HEK293 (cell line): ENCODE measurements around the gene NAA20.

ENCODE experiments used
- CTCF ChIA-PET: fragments of 350-600 bp; formaldehyde crosslinking; extraction: SDS; loops from one replicate; lab custom pipeline; 2021; ENCODE audit warnings: antibody characterized with exemption; lab: Yijun Ruan, JAX
- POLR2A ChIA-PET: fragments of 300-600 bp; formaldehyde crosslinking; extraction: SDS; loops from one replicate; lab custom pipeline; 2020; ENCODE audit warnings: antibody characterized with exemption, inconsistent platforms; lab: Yijun Ruan, JAX
- H3K27ac ChIP-seq: fragments of 200-500 bp; sonication (Bioruptor generic); 2 replicates; pipeline ENCODE4 v1.5.1; 2014; ENCODE audit warnings: low read depth, low read length, control low read depth, inconsistent platforms; ENCODE audit errors: extremely low read depth
- H3K36me3 ChIP-seq, 2 experiments: fragments of 200-500 bp in 1 of 2; sonication (Bioruptor generic) in 1 of 2; 1 replicate in 1 of 2; 2 replicates in 1 of 2; pipeline ENCODE4 v1.5.1; 2014 to 2017; ENCODE audit warnings: inconsistent platforms in 2 of 2, low read length in 2 of 2; ENCODE audit not compliant: control insufficient read depth in 2 of 2, insufficient read depth in 1 of 2
- H3K4me1 ChIP-seq: fragments of 200-500 bp; sonication (Bioruptor generic); 2 replicates; pipeline ENCODE4 v1.5.1; 2014; ENCODE audit warnings: mild to moderate bottlenecking, low read length, inconsistent platforms; ENCODE audit not compliant: control insufficient read depth, insufficient read depth
- H3K4me3 ChIP-seq: 2 replicates; pipeline ENCODE4 v1.5.1; 2011; ENCODE audit warnings: low read depth, mild to moderate bottlenecking, control low read depth, low read length, moderate library complexity
- H3K9me3 ChIP-seq: fragments of 200-500 bp; sonication (Bioruptor generic); 2 replicates; pipeline ENCODE4 v1.5.1; 2014; ENCODE audit warnings: low read depth, low read length, inconsistent platforms; ENCODE audit not compliant: control insufficient read depth, insufficient read depth
- ATF2 ChIP-seq: fragments of 450-650 bp; formaldehyde crosslinking; IDR thresholded peaks from 2 replicates; pipeline ENCODE4 v1.5.1; 2016; ENCODE audit warnings: missing biosample characterization, missing genetic modification characterization, low read depth
- EGR2 ChIP-seq: fragments of 450-650 bp; formaldehyde crosslinking; IDR thresholded peaks from 2 replicates; pipeline ENCODE4 v1.5.1; 2016; ENCODE audit warnings: low read depth, missing biosample characterization, missing genetic modification characterization
- GLI2 ChIP-seq: fragments of 450-650 bp; formaldehyde crosslinking; IDR thresholded peaks from 2 replicates; pipeline ENCODE4; 2017; ENCODE audit warnings: missing biosample characterization, missing genetic modification characterization, low read depth, borderline replicate concordance
- HIC1 ChIP-seq: fragments of 450-650 bp; formaldehyde crosslinking; IDR thresholded peaks from 2 replicates; pipeline ENCODE4 v1.5.1; 2016; ENCODE audit warnings: missing biosample characterization, missing genetic modification characterization
- MZF1 ChIP-seq: fragments of 450-650 bp; formaldehyde crosslinking; IDR thresholded peaks from 2 replicates; pipeline ENCODE4 v1.5.1; 2017; ENCODE audit warnings: missing biosample characterization, missing genetic modification characterization, borderline replicate concordance
- PRDM4 ChIP-seq: fragments of 450-650 bp; formaldehyde crosslinking; IDR thresholded peaks from 2 replicates; pipeline ENCODE4 v1.5.1; 2017; ENCODE audit warnings: missing biosample characterization, missing genetic modification characterization
- ZNF202 ChIP-seq: fragments of 450-650 bp; formaldehyde crosslinking; IDR thresholded peaks from 2 replicates; pipeline ENCODE4 v1.5.1; 2016; ENCODE audit warnings: missing biosample characterization, missing genetic modification characterization, borderline replicate concordance
- ZNF211 ChIP-seq: fragments of 450-650 bp; formaldehyde crosslinking; IDR thresholded peaks from 2 replicates; pipeline ENCODE4 v1.5.1; 2016; ENCODE audit warnings: low read depth, missing biosample characterization, missing genetic modification characterization
- ZNF26 ChIP-seq: fragments of 450-650 bp; formaldehyde crosslinking; IDR thresholded peaks from 2 replicates; pipeline ENCODE4 v1.5.1; 2016; ENCODE audit warnings: missing biosample characterization, missing genetic modification characterization
- ZNF280C ChIP-seq: fragments of 450-650 bp; formaldehyde crosslinking; IDR thresholded peaks from 2 replicates; pipeline ENCODE4 v1.5.1; 2016; ENCODE audit warnings: missing biosample characterization, missing genetic modification characterization
- ZNF473 ChIP-seq: fragments of 450-650 bp; formaldehyde crosslinking; IDR thresholded peaks from 2 replicates; pipeline ENCODE4 v1.5.1; 2017; ENCODE audit warnings: missing biosample characterization, missing genetic modification characterization
- ZNF596 ChIP-seq: fragments of 450-650 bp; IDR thresholded peaks from 2 replicates; pipeline ENCODE4 v1.5.0; 2018; ENCODE audit warnings: missing biosample characterization, mild to moderate bottlenecking, missing genetic modification characterization, moderate library complexity
- ZNF658 ChIP-seq: fragments of 450-650 bp; formaldehyde crosslinking; IDR thresholded peaks from 2 replicates; pipeline ENCODE4; 2016; ENCODE audit warnings: missing biosample characterization, missing genetic modification characterization
- ZNF692 ChIP-seq: fragments of 450-650 bp; formaldehyde crosslinking; IDR thresholded peaks from 2 replicates; pipeline ENCODE4 v1.5.1; 2016; ENCODE audit warnings: missing biosample characterization, missing genetic modification characterization
- TF ChIP-seq, protein P1 (sequence below): fragments of 450-650 bp; formaldehyde crosslinking; IDR thresholded peaks from 2 replicates; pipeline ENCODE4 v1.5.1; 2016; ENCODE audit warnings: missing biosample characterization, missing genetic modification characterization
- TF ChIP-seq, protein P2 (sequence below): fragments of 450-650 bp; formaldehyde crosslinking; IDR thresholded peaks from 2 replicates; pipeline ENCODE4 v1.5.1; 2016; ENCODE audit warnings: missing biosample characterization, missing genetic modification characterization, borderline replicate concordance
- TF ChIP-seq, protein P3 (sequence below): fragments of 450-650 bp; formaldehyde crosslinking; IDR thresholded peaks from 2 replicates; pipeline ENCODE4 v1.5.1; 2016; ENCODE audit warnings: missing biosample characterization, missing genetic modification characterization

The NAA20 gene

GRCh38 chr20:20017001-20017843 lies at the start of gene NAA20:
NAA20 (plus strand) TSS chr20:20017362; CDS start chr20:20017397, 35 bp downstream.
- Histone ChIP-seq H3K27ac (peak within 1 kb of the TSS; percentile 61), H3K9me3 (no peaks in the 10 kb centered on the region), H3K4me3 (peak within 1 kb of the TSS; percentile 91), H3K36me3 (peaks cover 6 to 24% of the 10 kb centered on the region in 2 experiments; a peak in 2 of 3 replicates), H3K4me1 (peaks cover 4% of the 10 kb centered on the region; the same call in 1 of the 2 replicates)
- CTCF ChIA-PET = interaction anchor here (0.6 to 2.3 kb wide), 15 partner anchors 8 to 393 kb away, joined by 3 to 11 read pairs (median 3); no protein-coding TSS in a partner anchor
- POLR2A ChIA-PET = interaction anchor here (0.8 to 1.8 kb wide), 7 partner anchors 10 to 268 kb away, joined by 3 to 9 read pairs (median 3); partner anchors contain the start of genes CFAP61 and CRNKL1
- TF ChIP-seq PRDM4 (tag by site-specific recombination) (no peak), GLI2 (tag by site-specific recombination) (no peak), EGR2 (no peak), ZNF596 (tag by site-specific recombination) (0 out of 2 replicates have a peak, but pooled peaks have one; percentile 36), ZNF202 (tag by site-specific recombination) (no peak), ZNF473 (tag by site-specific recombination) (no peak), ZNF211 (tag by site-specific recombination) (no peak), ZNF280C (tag by site-specific recombination) (no peak), ZNF692 (tag by site-specific recombination) (no peak; the same call in none of the 2 replicates), ATF2 (tag by site-specific recombination) (no peak), ZNF658 (no peak), MZF1 (tag by site-specific recombination) (no peak), ZNF26 (tag by site-specific recombination) (no peak), HIC1 (no peak)
- TF ChIP-seq, protein P1, sequence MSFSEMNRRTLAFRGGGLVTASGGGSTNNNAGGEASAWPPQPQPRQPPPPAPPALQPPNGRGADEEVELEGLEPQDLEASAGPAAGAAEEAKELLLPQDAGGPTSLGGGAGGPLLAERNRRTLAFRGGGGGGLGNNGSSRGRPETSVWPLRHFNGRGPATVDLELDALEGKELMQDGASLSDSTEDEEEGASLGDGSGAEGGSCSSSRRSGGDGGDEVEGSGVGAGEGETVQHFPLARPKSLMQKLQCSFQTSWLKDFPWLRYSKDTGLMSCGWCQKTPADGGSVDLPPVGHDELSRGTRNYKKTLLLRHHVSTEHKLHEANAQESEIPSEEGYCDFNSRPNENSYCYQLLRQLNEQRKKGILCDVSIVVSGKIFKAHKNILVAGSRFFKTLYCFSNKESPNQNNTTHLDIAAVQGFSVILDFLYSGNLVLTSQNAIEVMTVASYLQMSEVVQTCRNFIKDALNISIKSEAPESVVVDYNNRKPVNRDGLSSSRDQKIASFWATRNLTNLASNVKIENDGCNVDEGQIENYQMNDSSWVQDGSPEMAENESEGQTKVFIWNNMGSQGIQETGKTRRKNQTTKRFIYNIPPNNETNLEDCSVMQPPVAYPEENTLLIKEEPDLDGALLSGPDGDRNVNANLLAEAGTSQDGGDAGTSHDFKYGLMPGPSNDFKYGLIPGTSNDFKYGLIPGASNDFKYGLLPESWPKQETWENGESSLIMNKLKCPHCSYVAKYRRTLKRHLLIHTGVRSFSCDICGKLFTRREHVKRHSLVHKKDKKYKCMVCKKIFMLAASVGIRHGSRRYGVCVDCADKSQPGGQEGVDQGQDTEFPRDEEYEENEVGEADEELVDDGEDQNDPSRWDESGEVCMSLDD (tag by site-specific recombination) = peak; percentile 46; the same call in 1 of the 2 replicates
- TF ChIP-seq, protein P2, sequence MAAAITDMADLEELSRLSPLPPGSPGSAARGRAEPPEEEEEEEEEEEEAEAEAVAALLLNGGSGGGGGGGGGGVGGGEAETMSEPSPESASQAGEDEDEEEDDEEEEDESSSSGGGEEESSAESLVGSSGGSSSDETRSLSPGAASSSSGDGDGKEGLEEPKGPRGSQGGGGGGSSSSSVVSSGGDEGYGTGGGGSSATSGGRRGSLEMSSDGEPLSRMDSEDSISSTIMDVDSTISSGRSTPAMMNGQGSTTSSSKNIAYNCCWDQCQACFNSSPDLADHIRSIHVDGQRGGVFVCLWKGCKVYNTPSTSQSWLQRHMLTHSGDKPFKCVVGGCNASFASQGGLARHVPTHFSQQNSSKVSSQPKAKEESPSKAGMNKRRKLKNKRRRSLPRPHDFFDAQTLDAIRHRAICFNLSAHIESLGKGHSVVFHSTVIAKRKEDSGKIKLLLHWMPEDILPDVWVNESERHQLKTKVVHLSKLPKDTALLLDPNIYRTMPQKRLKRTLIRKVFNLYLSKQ = no peak
- TF ChIP-seq, protein P3, sequence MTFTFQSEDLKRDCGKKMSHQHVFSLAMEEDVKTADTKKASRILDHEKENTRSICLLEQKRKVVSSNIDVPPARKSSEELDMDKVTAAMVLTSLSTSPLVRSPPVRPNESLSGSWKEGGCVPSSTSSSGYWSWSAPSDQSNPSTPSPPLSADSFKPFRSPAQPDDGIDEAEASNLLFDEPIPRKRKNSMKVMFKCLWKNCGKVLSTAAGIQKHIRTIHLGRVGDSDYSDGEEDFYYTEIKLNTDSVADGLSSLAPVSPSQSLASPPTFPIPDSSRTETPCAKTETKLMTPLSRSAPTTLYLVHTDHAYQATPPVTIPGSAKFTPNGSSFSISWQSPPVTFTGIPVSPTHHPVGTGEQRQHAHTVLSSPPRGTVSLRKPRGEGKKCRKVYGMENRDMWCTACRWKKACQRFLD (tag by site-specific recombination) = no peak
